ENCODE measurements around the gene MMP8. TPM values are rescaled to one million over a fixed set of nuclear protein-coding genes. Genes with fewer than 3 reads are reported as not detected.
A peak's percentile ranks its signal among the peaks of the same experiment; 100 is the strongest.

Gene MMP8
- total RNA-seq, 1 experiment from 2014 or later = not detected

DNA sequence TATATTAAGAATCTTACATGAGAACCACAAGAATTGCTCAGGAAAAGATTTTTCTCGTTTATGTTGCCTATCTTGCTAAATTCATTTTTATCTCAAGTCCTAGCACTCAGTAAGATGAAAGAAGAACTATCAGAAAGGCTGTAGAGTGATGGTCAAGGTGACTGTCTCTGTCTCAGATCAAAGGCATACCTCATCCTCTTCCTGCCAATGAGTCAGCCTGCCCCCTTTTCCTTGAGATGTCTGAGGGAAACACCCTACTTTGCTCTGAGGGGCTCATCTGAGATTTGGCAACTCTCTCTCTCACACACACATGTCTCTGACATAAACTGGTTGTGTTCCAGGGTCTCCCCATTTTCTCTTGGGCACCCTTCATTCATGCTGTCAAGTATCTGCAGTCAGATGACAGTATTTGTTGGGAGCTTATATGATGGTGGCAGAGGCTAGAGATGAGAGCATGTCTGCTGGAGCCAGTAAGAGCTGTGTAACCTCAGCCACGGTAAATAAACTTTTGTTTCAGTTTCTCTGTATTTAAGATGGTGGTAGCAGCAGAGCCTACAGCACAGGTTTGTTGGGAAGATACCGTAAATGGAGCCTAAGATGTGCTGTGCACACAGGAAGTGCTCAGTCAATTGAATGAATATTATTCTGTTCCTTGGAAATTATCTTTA, 20.8 kb downstream of the MMP8 start:
- H4K91ac ChIP-seq (ENCODE audit: insufficient read length, low read depth, low read length) = no peak overlapping the region
- no peak overlapping the region for H4K8ac ChIP-seq (replicated peaks; ENCODE audit: insufficient read length, low read depth, low read length)
- no peaks in the 10 kb centered on the region for H3K79me1 ChIP-seq (ENCODE audit: insufficient read depth, low read depth, low read length, poor library complexity, severe bottlenecking)
- H3K9ac ChIP-seq (ENCODE audit: extremely low read depth, insufficient read length, low read length) = no peak overlapping the region
- no peak overlapping the region for H3K23ac ChIP-seq (ENCODE audit: insufficient read length, low read depth, low read length)
- Mint-ChIP-seq H3K9me3 (no peaks in the 10 kb centered on the region), H3K4me3 (no peak overlapping the region), H3K4me1 (no peaks in the 10 kb centered on the region), H3K27me3 (ENCODE audit: low read depth) (no peaks in the 10 kb centered on the region; the same call in 1 of the 2 replicates), H3K36me3 (ENCODE audit: insufficient read depth in 1 of 3, low read depth in 3 of 3) (no peaks in the 10 kb centered on the region), H3K27ac (no peak overlapping the region; a peak in 1 of 7 replicates)
- no peak overlapping the region for H3K4me2 ChIP-seq (ENCODE audit: insufficient read depth, insufficient read length, low read length)
- DNase-seq = no peak
- WGBS (ENCODE audit: extremely low coverage, insufficient read length, low lambda C conversion rate) = no CpG with 5 or more reads among the region's 3 CpGs
- no peak overlapping the region for H2BK12ac ChIP-seq (ENCODE audit: insufficient read length, low read depth, low read length)
- H3T11ph ChIP-seq (ENCODE audit: low read length) = no peak overlapping the region
- H2BK5ac ChIP-seq (ENCODE audit: insufficient read length, low read length) = no peak overlapping the region
- no peak overlapping the region for H2AK5ac ChIP-seq (ENCODE audit: insufficient read length, low read length)
- H3K79me2 ChIP-seq (ENCODE audit: insufficient read depth, low read length) = no peaks in the 10 kb centered on the region
- no peak overlapping the region for H3K14ac ChIP-seq (ENCODE audit: insufficient read depth, low read length)
- no peaks in the 10 kb centered on the region for H3K9me3 ChIP-seq (ENCODE audit: control insufficient read depth, low read depth, low read length)
- H3K23me2 ChIP-seq (ENCODE audit: insufficient read length, low read depth, low read length, poor library complexity, severe bottlenecking) = no peaks in the 10 kb centered on the region
- H3K56ac ChIP-seq (ENCODE audit: insufficient read length, low read depth, low read length) = no peak overlapping the region
- H4K20me1 ChIP-seq (ENCODE audit: control insufficient read depth, insufficient read depth, insufficient read length) = no peaks in the 10 kb centered on the region
- H2AFZ ChIP-seq (ENCODE audit: low read length) = no peak overlapping the region
- no peak overlapping the region for H3K27ac ChIP-seq (ENCODE audit: insufficient read length, low read depth, low read length)
- H3K18ac ChIP-seq (ENCODE audit: insufficient read length, low read depth, low read length) = no peak overlapping the region
- no peaks in the 10 kb centered on the region for H3K4me1 ChIP-seq (ENCODE audit: insufficient read depth, low read length)
- no peak overlapping the region for H3K4ac ChIP-seq (ENCODE audit: low read depth, low read length)
- no peak for TF ChIP-seq CTCF (conservative IDR thresholded peaks at IDR 0.05)
- H2BK120ac ChIP-seq (ENCODE audit: low read depth, low read length, poor library complexity, severe bottlenecking) = no peak overlapping the region
- H4K5ac ChIP-seq (ENCODE audit: insufficient read length, low read depth, low read length) = no peak overlapping the region
- peak overlapping the region; percentile 45 for H2BK20ac ChIP-seq (ENCODE audit: low read depth, low read length, poor library complexity, severe bottlenecking)
- no peaks in the 10 kb centered on the region for H3K27me3 ChIP-seq (ENCODE audit: insufficient read depth, low read length)
- H2BK15ac ChIP-seq (ENCODE audit: low read depth, low read length) = no peak overlapping the region
